GM21528 (cell line): ENCODE measurements around the gene MUL1.
"Not testable (repeated sequence)": the region's sequence is repeated elsewhere in the genome, so short reads cannot be mapped to it uniquely, and the experiment has no call there.

Source experiments
- ATAC-seq: cut with Tn5 transposase; IDR thresholded peaks from one replicate; pipeline ENCODE4 v1.9.1; 2021; ENCODE audit warnings: mild to moderate bottlenecking, moderate library complexity; ENCODE audit not compliant: unreplicated experiment, low FRiP score

MUL1 gene

DNA sequence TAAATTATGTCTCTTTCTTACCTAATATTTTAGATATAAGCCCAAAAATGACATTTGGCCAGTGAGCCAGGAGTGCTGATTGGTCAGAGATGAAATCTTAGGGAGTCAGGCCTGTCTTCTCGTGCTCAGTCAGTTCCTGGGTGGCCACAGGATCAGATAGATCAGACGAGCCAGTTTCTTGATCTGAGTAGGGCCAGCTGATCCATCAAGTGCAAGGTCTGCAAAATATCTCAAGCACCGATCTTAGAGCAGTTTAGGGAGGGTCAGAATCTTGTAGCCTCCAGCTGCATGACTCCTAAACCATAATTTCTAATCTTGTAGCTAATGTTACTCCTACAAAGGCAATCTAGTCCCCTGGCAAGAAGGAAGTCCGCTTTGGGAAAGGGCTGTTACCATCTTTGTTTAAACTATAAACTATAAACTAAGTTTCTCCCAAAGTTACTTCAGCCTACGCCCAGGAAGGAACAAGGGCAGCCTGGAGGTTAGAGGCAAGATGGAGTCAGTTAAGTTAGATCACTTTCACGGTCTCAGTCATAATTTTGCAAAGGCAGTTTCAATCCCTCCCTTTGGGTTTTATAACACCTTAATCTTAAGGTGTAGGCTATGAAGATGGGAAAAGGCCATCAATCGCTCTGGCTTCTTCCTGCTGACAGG is 11.8 kb upstream of the MUL1 start:
- ATAC-seq, result not testable (repeated sequence)

DNA sequence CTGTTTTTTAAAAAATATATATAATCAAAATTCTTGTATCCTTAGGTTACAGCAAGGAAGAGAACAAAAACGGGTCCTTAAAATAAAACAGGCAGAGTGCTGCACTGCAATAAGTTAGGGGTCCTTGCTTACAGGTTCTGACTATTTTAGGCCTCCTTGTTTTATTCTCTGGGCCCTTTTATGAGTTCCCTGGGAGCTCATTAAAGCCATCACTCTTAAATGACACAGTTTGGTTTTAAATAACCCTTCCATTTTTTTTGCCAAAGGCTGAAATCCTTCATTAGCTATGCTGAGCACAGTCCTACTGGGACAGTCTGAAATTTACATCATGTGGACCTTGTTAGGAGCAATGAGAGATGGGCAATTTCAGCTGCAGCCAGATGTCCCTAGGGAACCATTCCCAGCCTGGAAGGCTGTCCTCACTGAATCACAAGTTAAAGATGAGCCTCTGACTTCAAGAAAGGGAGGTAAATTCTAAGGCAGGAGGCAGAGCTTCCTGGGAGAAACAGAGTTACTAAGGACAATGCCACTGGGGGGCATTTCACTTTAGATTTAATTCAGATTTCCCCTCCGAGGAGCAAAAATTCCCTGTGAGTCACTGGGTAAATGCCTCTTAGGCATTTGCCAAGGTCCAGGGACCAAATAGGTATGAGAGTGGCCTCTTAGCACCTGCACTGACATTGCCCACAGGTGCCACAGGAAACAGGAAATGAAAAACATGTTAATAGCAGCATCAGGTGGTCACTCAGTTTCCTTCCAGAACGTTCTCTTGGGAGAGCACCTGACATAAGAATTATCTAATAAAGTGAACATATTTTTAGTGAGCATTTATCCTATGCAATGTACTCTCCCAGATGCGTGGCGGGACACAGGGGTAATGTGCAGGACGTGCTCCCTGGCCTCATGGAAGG is 3.8 kb upstream of the MUL1 start:
- no peak for ATAC-seq

GRCh38 chr1:20508411-20508771 is 440 bp upstream of the MUL1 start:
- ATAC-seq, result no peak

DNA sequence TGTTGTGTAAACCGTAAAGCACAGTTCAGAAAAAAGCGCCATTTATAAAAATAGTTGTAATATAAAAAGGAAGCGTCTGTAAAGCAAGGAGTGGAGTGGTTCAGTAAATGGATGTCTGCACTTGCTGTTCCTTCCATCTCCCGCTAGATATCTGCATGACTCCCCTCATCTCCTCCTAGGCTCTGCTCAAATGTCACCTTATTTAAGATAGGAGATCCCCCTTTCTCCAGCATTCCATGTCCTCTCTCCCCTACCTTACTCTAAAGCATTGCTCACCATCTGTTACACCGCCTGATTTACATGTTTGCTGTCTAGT is 745 bp downstream of the MUL1 start:
- ATAC-seq, result peak; percentile 20

- no peak for ATAC-seq
Observed at GRCh38 chr1:20505488-20505887, 2.5 kb downstream of the MUL1 start.

- ATAC-seq, result no peak
Observed at GRCh38 chr1:20500716-20501115, 7.2 kb downstream of the MUL1 start.

- ATAC-seq, result no peak
Observed at GRCh38 chr1:20499718-20500117, 8.2 kb downstream of the MUL1 start.

GRCh38 chr1:20499105-20499504 is 8.8 kb downstream of the MUL1 start:
- ATAC-seq, result no peak

DNA sequence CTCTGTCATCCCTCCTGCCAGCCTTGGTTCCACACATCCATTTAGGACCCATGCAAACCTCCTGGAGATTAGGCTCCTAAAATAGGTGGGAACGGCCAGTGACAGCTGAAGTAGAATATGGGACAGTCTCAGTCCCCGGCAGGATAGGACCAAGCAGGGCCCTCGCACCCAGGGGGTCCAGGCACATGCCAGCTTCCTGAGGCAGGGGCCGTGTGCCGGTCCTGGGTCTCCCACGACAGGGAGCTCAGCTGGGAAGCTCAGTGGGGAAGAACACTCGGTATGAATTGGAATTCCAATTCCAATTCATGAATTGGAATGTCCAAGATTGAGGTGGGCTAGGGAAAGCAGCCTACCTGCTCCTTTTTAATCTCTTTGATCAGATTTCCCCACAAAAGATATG is 9.8 kb downstream of the MUL1 start:
- ATAC-seq, result no peak

DNA sequence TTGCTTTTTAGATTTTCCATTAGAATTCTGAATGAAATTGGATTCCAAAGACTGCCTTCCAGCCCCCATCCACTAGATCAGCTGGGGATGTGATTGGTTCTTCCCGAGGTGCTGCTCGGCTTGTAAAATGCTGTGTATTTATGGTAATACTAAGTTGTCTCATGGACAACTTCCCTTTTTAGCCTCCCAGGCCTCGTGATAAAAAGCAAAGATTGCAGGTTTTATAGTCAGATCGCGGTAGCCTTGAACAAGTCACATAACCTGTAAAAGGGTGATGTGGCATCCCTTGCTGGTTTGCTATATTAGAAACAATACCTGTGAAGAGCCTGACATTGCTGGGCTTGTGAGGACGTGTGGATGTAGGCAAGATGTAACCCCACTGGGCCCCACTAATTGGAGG is 10.4 kb downstream of the MUL1 start:
- ATAC-seq, result no peak

DNA sequence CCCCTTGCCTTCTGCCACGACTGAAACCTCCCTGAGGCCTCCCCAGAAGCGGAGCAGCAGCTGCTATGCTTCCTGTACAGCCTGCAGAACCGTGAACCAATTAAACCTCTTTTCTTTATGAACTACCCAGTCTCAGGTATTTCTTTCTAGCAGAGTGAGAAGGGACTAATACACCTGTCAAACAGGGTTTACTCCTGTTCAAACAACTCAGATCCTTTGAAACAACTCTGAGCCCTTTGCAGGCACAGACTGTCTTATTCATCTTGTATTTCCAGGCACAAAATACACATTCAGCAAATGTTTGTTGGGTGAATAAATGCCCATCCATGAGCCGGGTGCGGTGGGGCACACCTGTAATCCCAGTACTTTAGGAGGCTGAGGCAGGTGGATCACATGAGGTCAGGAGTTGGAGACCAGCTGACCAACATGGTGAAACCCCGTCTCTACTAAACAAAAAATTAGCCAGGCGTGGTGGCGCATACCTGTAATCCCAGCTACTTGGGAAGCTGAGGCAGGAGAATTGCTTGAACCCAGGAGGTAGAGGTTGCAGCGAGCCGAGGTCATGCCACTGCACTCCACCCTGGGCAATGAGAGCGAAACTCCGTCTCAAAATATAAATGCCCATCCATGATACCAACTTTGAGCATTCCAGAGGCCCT is 11.1 kb downstream of the MUL1 start:
- not testable (repeated sequence) for ATAC-seq

DNA sequence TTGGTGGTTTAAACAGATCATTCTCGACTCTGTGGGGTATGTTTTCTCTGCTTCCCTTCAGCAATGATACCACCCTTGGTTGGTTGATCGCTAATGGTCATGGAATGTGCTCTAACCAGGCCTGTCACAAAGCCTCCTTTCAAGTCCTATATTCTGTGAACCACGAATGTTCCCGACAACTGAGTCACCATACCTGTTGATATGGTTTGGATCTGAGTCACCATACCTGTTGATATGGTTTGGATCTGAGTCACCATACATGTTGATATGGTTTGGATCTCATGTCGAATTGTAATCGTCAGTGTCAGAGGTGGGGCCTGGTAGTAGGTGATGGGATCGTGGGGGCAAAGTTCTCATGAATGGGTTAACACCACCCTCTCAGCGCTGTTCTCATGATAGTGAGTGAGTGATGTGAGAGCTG is 11.7 kb downstream of the MUL1 start:
- no peak for ATAC-seq

DNA sequence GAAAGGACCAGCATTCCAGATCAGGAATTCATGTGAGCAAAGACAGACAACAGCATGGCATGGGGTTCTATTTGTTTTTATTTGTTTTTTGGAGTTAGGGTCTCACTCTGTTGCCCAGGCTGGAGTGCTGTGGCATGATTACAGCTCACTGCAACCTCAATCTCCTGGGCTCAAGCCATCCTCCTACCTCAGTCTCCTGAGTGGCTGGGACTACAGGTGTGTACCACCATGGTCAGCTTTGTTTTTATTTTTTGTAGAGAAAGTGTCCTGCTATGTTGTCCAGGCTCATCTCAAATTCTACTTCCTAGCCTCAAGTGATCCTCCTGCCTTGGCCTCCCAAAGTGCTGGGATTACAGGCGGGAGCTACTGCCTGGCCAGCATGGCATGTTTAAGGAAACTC is 12.3 kb downstream of the MUL1 start:
- ATAC-seq, result no peak

DNA sequence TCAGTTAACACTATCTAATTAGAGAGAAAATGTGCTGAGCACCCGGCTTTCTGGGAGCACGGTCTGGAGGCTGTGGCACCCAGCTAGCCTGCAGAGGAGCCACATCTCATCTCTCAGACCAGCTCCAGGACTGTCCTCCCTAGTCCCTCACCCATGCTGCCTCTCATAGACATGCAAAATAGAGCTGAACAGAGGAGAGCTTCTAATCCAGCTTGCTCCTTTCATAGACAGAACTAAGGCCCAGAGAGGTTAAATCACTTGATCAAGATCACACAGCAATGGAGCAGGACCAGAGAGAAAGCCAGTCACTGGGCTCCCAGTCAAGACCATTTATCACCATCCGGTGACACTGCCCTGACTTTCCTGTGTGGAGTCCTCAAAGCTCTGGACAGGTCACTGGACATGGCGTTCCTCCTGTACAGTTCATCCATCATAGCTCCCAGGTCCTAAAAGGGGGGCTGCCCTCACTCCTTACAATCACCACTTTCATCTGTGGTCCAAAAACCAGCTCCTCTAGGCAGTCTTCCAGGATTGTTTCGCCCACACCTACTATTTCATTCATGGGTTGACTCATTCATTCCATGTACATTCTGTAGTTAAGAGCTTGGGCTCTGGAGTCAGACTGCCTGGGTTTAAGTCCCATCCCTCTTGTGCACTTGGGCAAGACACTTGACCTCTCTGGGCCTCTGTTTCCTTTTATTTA is 13.2 kb downstream of the MUL1 start:
- ATAC-seq, result no peak

DNA sequence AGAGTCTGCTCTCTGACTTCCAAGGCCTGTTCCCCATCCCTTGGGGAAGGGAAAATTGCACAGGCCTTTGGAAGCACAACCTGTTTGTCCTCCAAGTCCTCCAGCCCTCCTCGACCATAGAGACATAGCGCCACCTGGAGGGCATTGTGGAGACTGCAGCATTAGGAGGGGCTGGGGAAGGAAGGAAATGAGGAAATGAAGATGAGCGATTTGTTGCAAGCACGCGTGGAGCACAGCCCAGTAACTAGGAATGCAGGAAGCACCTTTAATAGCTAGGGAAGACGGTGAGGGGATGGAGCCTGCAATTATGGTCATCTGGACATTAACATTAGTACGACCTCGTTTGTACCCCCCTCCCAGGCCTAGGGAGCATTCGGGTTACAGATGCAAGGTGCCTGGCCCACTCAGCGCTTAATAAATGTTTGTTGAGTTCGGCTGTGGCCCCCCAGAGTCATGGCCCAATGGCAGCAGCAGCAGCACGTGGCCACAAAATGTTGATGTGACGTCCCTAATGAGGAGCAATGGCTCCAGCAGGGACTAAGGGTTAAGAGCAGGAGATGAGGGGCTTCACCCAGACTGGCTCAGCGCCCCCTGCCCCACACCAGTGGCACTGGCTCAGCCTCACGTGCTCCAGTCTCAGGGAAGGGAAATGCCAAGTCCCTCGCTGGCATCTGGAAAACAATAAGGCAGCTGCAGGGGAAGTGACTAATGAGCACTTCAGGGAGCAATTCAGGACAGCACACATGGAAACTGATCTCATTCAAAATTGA is 13.9 kb downstream of the MUL1 start:
- no peak for ATAC-seq

DNA sequence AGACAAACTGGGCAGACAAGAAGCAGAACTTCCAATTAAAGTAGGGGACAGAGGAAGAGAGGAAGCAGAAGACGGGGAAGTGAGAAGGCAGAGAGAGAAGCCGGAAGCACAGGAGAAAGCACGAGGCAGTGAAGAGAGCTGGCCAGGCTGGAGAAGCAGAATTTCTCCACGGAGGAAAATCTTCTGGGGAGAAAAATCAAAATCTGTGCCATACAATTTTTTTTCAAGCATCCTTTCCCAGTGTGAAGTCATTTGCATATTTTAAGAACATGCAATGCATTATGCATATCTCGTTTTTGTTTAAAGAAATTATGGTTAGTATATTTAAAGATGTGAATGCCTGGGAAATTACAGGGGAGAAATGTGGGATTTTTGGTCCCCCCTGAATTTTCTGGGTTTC is 14.6 kb downstream of the MUL1 start:
- ATAC-seq, result no peak

- ATAC-seq, result no peak
Observed at GRCh38 chr1:20492751-20493150, 15.2 kb downstream of the MUL1 start.

GRCh38 chr1:20491866-20492265 is 16.1 kb downstream of the MUL1 start:
- ATAC-seq, result no peak

GRCh38 chr1:20491178-20491577 is 16.8 kb downstream of the MUL1 start:
- no peak for ATAC-seq

GRCh38 chr1:20487236-20487590 is 20.7 kb downstream of the MUL1 start:
- ATAC-seq, result no peak
